HG03469 (cell line): ENCODE results near the gene CLDN24.

Experiments used
- ATAC-seq: cut with Tn5 transposase; IDR thresholded peaks from one replicate; pipeline ENCODE4 v1.9.1; 2021; ENCODE audit warnings: mild to moderate bottlenecking, moderate library complexity, moderate number of reproducible peaks; ENCODE audit not compliant: unreplicated experiment

CLDN24 gene

DNA sequence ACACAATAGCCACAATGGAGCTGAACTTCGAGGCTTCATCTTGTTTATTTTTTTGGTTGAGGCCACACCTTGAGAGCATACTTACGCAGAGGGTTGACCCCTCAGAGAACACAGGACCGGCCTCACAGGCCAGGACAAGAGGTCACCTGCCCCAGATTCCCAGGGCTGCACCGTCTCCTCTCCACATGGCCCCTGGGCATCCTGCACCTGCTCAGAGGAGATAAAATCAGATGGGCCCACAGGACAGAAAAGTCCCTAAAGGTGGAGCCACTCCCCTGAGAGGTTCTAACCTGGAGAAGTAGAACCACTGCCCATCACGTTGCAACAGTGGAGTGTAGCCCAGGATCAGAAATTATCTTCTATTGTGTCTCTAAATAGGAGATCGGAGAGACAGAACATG, 1.1 kb upstream of the CLDN24 start:
- ATAC-seq: no peak

DNA sequence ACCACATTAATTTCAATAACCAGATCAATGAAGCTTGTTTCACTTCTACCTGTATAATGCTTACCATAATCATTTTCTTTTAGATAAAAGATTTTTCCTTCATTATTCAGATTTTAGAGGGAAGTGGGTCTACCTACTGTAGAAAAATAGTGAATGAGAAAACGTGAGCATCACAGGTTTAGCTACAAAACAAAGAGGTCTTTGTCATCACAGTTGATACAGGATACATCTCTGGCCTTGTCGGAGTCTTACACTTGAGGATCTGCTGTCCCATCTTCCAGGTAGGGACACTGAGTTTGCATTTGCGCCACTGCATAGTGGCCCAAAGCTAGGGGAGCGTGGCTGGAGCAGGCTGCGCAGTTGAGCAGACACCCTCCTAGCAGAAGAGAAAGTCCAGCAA, 710 bp downstream of the CLDN24 start:
- no peak for ATAC-seq

DNA sequence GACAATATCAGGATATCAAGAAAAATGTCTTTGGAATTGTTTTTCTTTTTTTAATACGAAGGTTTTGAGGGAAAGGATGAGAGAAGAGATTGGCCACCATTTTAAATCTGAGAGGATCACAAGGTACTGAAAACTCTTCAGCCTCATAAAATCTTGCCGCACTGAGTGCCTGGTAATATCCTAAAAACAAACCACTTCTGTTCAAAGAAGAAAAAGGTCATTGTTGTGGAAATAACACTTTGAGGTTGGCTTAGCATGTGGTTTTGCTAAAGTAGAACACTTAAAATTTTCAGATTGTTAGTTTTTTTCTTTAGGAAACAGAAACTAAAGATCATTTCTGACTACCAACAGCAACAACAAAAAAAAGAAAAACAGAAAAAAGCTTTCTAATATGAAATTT, 1.1 kb downstream of the CLDN24 start:
- ATAC-seq: no peak

DNA sequence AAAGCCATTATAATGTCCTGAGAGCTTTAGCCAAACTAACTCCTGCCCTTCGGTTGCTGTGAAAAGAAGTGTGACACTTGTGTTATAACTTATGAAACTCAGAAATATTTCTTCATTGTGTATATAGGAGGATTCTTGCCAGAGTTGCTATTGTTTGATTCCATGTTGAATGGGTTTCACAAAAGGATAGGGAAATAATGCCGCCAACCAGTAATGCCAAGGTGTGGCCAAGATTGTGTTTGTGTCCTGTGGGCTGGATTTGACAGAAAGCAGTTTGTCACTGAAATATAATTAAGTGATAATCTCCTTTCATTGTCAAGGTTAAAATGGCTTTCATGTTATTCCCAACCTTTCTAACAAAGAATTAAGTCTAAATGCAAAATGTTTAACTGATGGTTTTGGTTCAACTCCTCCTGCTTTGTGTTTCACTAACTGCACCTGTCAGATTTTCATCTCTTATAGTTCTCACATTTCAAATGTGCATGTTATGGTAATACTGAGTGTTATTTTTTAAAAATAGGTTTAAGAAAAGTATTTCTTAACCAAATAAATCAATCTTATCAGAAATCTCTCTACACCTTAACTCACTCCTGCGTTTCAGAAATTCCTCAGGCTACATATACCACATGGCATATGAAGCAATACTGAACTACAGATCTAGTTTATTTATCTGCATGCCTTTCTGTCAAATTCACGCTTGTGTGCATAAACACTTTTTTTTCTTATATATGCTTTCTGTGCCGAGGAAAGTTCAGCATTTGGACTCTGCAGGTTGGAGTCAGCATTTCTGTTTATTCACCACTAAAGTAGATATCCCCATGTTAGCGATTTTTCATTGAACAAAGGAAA, 1.8 kb downstream of the CLDN24 start, which contains the start of gene CLDN22:
Gene CLDN22 (minus strand): TSS at position 66 of the 849 bp plus-strand sequence. CDS start 58 bp downstream, at position 8.
- no peak for ATAC-seq

- ATAC-seq: no peak
These were observed 3.6 kb downstream of the CLDN24 start for GRCh38 chr4:183318656-183319055.

DNA sequence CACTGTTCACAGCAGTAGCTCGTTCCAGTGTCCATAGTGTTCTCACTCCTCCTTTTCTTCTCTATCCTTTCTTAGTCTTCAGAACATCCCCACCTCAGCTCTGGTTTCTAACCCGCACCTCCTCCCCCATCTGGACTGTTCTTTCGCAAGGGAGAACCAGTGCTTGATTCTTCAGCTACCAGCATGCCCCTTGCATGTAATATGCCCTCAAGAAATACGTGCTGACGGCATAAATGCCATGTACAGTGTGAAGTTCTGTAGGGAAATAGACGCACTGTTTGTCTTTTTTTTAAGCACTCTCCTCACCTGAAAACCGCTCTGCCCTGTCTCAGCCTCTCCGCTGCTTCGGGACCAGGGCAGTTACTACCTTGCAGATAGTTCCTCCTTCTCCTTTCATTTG, 7.4 kb downstream of the CLDN24 start:
- ATAC-seq: no peak

GRCh38 chr4:183314336-183314735, 7.9 kb downstream of the CLDN24 start:
- no peak for ATAC-seq

- ATAC-seq: no peak
These were observed 9.4 kb downstream of the CLDN24 start for GRCh38 chr4:183312841-183313240.

GRCh38 chr4:183306811-183307210, 15.4 kb downstream of the CLDN24 start:
- no peak for ATAC-seq

DNA sequence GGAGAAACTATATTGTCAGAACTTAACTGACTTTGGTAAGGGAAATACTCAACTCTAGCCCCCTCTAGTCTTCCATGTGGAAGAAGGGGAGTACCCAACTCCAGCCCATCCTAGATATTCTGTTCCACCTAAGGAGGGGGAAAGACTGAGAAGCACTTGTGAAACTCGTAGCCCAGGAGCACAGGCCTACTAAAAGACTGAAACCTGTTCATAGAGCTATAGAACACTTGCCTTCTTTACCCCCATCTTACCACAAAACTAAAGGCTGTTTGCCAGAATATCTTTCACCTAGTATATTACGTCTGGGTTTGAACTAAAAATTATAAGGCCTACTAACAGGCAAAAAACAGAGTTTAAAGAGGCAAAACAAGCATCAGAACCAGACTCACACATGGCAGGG, 17.7 kb downstream of the CLDN24 start:
- no peak for ATAC-seq

- peak; percentile 44 for ATAC-seq
These were observed 18.2 kb downstream of the CLDN24 start for GRCh38 chr4:183304067-183304466.

DNA sequence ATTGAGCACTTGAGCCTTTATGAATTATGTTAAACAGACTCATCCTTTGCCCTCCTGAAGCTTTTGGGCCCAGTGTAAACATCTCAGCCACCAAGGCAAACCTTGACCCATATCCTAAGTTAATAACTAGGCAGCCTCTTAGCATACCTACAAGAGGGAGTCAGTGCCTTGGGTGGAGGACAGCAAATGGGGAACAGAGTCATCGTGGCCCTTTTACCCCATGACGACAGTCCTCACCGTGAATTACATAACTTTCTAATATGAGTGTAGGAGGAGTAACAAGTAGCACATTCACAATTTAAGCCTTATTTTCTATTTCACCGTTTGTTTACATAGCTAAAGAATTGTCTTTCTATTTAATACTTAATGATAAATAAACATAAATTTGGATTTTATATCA, 18.9 kb downstream of the CLDN24 start:
- ATAC-seq: no peak

GRCh38 chr4:183300655-183301054, 21.6 kb downstream of the CLDN24 start:
- ATAC-seq: no peak

GRCh38 chr4:183300070-183300469, 22.2 kb downstream of the CLDN24 start:
- no peak for ATAC-seq

DNA sequence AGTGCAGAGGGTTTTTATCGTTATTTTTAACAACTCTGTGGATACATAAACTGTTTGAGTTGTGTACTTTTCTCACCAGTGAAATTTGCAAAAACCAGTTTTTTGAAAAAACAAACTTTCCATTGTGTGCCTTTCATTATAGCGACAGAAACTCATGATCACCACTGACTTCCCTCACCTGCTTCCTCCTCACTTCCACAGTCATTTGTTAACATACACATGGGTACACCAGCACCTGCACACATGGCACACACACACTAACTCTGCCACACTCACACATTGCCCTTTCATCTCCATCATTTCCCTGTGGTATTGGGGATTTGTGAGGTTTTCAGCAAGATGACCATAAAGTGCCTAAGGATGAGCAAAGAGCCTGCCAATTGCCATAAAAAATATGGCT, 22.8 kb downstream of the CLDN24 start:
- ATAC-seq: no peak

- peak; percentile 85 for ATAC-seq
These were observed 24.6 kb downstream of the CLDN24 start for GRCh38 chr4:183297675-183298074.

GRCh38 chr4:183295711-183296110, 26.5 kb downstream of the CLDN24 start:
- no peak for ATAC-seq

GRCh38 chr4:183291070-183291469, 31.2 kb downstream of the CLDN24 start:
- no peak for ATAC-seq

DNA sequence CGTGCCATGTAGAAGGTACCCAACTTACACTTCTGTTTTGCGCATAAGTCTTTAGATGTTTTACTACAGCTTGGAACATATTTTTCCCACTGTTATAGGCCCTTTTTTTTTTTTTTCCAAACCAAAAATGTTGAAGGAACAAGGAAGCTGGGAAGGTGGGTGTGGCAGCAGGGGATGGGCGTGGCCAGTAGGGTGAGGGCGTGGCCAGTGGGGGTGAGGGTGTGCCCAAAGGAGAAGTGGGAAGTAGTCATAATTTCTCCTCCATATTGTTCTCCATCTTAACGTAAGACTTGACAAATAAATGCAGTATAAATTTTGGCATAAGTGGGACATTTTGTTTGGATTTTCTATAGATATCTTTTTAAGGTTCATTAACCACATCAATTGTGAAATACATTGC, 32.5 kb downstream of the CLDN24 start:
- ATAC-seq: no peak

DNA sequence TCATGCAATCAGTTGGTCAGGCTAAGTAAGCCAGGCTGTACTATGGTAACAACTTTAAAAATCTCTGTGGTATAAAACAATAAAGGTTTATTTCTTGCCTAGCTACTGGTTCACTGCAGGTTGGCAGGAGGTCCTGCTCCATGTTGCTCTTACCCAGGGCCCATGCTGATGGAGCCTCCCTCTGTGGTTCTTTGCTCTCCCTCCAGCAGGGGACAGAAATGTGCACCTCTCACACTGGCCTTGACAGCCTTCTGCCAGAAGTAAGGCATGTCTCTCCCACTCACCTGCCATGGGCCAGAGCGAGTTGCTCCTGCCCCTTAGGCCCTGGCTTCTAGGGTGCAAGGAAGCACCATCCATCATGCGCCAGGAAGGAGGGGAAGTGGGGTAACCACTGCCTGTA, 33.3 kb downstream of the CLDN24 start:
- no peak for ATAC-seq

GRCh38 chr4:183287677-183288076, 34.5 kb downstream of the CLDN24 start:
- ATAC-seq: peak; percentile 74

DNA sequence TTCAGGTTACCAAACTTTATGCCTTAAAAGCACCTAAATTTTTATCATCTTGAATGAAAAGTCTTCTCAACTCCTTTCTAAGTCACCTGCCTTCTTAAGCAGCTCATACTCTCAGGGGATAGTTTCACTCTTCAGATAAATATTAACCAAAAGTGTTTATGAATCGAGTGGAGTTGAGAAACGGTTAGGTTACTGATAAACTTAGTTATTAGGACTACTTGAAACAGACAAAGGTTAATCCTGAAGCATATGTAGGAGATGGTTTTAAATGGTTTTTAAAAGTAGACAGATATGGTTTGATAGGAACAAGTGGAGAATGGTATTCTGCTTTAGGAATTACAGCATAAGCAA, 34.9 kb downstream of the CLDN24 start:
- no peak for ATAC-seq
